DOHH2 (cell line): ENCODE measurements around the gene MAML1.

Experiments used
- H3F3A ChIP-seq: fragments of 200-600 bp; sonication (generic), shearing (Covaris generic); 2 replicates; pipeline ENCODE4 v1.6.0; 2016; ENCODE audit warnings: antibody characterized with exemption, mild to moderate bottlenecking; ENCODE audit not compliant: control insufficient read depth, insufficient read depth
- H3K27ac ChIP-seq: fragments of 200-600 bp; sonication (generic); 2 replicates; pipeline ENCODE4 v1.5.1; 2014; ENCODE audit warnings: low read depth, mild to moderate bottlenecking, low read length, moderate library complexity
- H3K27me3 ChIP-seq: fragments of 200-600 bp; sonication (generic); 2 replicates; pipeline ENCODE4 v1.6.1; 2014; ENCODE audit warnings: mild to moderate bottlenecking, low read length, mixed read lengths; ENCODE audit not compliant: control insufficient read depth
- H3K36me3 ChIP-seq: fragments of 200-600 bp; sonication (generic); 2 replicates; pipeline ENCODE4 v1.6.1; 2014; ENCODE audit warnings: mild to moderate bottlenecking, low read length, moderate library complexity, mixed read lengths; ENCODE audit not compliant: control insufficient read depth
- H3K4me1 ChIP-seq: fragments of 200-600 bp; sonication (generic); 2 replicates; pipeline ENCODE4 v1.6.1; 2014; ENCODE audit warnings: mild to moderate bottlenecking, low read length, mixed read lengths; ENCODE audit not compliant: control insufficient read depth
- H3K4me2 ChIP-seq: fragments of 200-600 bp; sonication (generic); 2 replicates; pipeline ENCODE4 v1.6.0; 2014; ENCODE audit warnings: mild to moderate bottlenecking, low read length, moderate library complexity
- H3K4me3 ChIP-seq: fragments of 200-600 bp; sonication (generic); 2 replicates; pipeline ENCODE4 v1.5.1; 2014; ENCODE audit warnings: mild to moderate bottlenecking, low read length, mixed read lengths
- H3K79me2 ChIP-seq: fragments of 200-600 bp; sonication (generic); 2 replicates; pipeline ENCODE4 v1.6.1; 2014; ENCODE audit warnings: mild to moderate bottlenecking, low read length, mixed read lengths; ENCODE audit not compliant: control insufficient read depth
- H3K9me2 ChIP-seq: fragments of 200-600 bp; sonication (generic); replicated peaks from 2 replicates; pipeline ENCODE4 v1.6.1; 2014; ENCODE audit warnings: mild to moderate bottlenecking, low read length, mixed read lengths; ENCODE audit not compliant: control insufficient read depth
- H3K9me3 ChIP-seq: fragments of 200-600 bp; sonication (generic); 2 replicates; pipeline ENCODE4 v1.6.1; 2014; ENCODE audit warnings: antibody characterized with exemption, low read length, mixed read lengths; ENCODE audit not compliant: control insufficient read depth, insufficient read depth
- H4K20me1 ChIP-seq: fragments of 200-600 bp; sonication (generic); 2 replicates; pipeline ENCODE4 v1.6.0; 2014; ENCODE audit warnings: low read depth, mild to moderate bottlenecking, antibody characterized with exemption, low read length, moderate library complexity; ENCODE audit not compliant: control insufficient read depth, insufficient read depth
- CTCF ChIP-seq: fragments of 200-600 bp; sonication (generic); IDR thresholded peaks from one replicate; pipeline ENCODE4 v1.5.1; 2014; ENCODE audit warnings: antibody characterized with exemption, mild to moderate bottlenecking, low read depth, low read length; ENCODE audit not compliant: poor library complexity, severe bottlenecking
- EZH2phosphoT487 ChIP-seq: fragments of 200-600 bp; sonication (generic); IDR thresholded peaks from 2 replicates; pipeline ENCODE4 v1.6.1; 2017; ENCODE audit warnings: borderline replicate concordance, mild to moderate bottlenecking, antibody characterized with exemption, low read length, moderate library complexity, mixed read lengths

Gene MAML1

GRCh38 chr5:179806250-179807048 lies 73.8 kb downstream of the MAML1 start, which contains the start of gene MGAT4B:
TSS of gene MGAT4B (minus strand) at chr5:179806866. CDS start at chr5:179806583, 283 bp downstream.
- peak within 1 kb of the TSS; percentile 19; the same call in 1 of the 2 replicates for H3K27ac ChIP-seq
- peaks cover 26% of the 10 kb centered on the region for H3K4me1 ChIP-seq
- peaks cover 1% of the 10 kb centered on the region for H3K36me3 ChIP-seq

DNA sequence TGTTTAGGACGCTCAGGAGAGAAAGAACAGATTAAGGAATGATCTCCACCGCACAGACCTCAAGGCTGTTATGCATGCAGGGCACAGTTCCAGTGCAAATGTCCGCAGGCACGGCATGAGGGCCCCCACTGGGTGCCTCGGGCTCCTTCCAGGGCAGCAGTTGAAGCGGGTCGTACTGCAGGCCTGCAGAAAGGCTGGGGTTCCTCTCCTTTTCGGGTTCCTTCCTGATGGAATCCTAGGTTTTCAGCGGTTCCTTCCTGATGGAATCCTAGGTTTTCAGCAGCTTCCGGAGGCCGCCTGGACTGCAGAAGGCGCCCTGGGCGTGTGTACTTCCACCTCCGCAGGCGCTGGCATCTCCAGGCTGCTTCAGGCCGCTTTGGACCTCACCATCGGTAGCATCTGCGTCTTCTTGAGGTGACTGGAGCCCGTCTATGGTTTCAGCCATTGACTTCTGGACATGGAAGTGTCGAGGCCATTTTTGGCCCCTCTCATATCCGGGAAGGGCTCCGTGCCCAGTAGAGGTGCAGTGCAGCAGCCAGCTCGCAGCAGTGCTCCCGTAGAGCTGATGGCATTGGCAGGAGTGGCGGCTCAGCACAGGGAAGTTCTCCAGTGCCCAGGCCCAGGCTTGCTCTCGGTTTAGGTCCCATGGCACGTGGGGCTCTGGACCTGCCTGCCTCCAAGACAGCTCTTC lies 79.7 kb downstream of the MAML1 start:
- no peak for TF ChIP-seq EZH2phosphoT487
- TF ChIP-seq CTCF = no peak
- no peaks in the 10 kb centered on the region for H3K9me2 ChIP-seq
- peaks cover 11% of the 10 kb centered on the region for H3K36me3 ChIP-seq
- H3K4me3 ChIP-seq = no peak overlapping the region
- no peak overlapping the region for H3K4me2 ChIP-seq
- no peaks in the 10 kb centered on the region for H4K20me1 ChIP-seq
- no peak overlapping the region for H3K27ac ChIP-seq
- H3K27me3 ChIP-seq = no peaks in the 10 kb centered on the region
- H3K9me3 ChIP-seq = no peaks in the 10 kb centered on the region
- H3K4me1 ChIP-seq = peaks cover 7% of the 10 kb centered on the region
- peaks cover 9% of the 10 kb centered on the region for H3K79me2 ChIP-seq
- peaks cover 6% of the 10 kb centered on the region; the same call in 1 of the 2 replicates for H3F3A ChIP-seq

More at GRCh38 chr5:179806250-179807048, 73.8 kb downstream of the MAML1 start, which contains the start of gene MGAT4B:
- Histone ChIP-seq H3F3A (peaks cover 6% of the 10 kb centered on the region; the same call in 1 of the 2 replicates), H3K9me2 (no peaks in the 10 kb centered on the region), H3K4me2 (peak within 1 kb of the TSS; percentile 95), H3K4me3 (peak within 1 kb of the TSS; percentile 71), H4K20me1 (no peaks in the 10 kb centered on the region), H3K79me2 (peaks cover 37% of the 10 kb centered on the region), H3K9me3 (no peaks in the 10 kb centered on the region), H3K27me3 (no peaks in the 10 kb centered on the region)
- no peak for TF ChIP-seq CTCF
- no peak for TF ChIP-seq EZH2phosphoT487

- Histone ChIP-seq H3F3A (peaks cover 4% of the 10 kb centered on the region; the same call in 1 of the 2 replicates), H3K79me2 (peaks cover 2% of the 10 kb centered on the region), H3K27me3 (no peaks in the 10 kb centered on the region), H3K9me2 (no peaks in the 10 kb centered on the region), H3K36me3 (peaks cover 11% of the 10 kb centered on the region), H3K4me3 (no peak overlapping the region), H3K27ac (no peak overlapping the region), H3K4me2 (no peak overlapping the region), H3K4me1 (peaks cover 2% of the 10 kb centered on the region), H4K20me1 (no peaks in the 10 kb centered on the region), H3K9me3 (no peaks in the 10 kb centered on the region)
- TF ChIP-seq CTCF = no peak
- TF ChIP-seq EZH2phosphoT487 = no peak
Measured at GRCh38 chr5:179812997-179813607, 80.5 kb downstream of the MAML1 start.
